Naive thymus-derived CD8-positive, alpha-beta T cell (primary cell): ENCODE results near the gene ZNF780B. TPM values are rescaled to one million over a fixed set of nuclear protein-coding genes. Genes with fewer than 3 reads are reported as not detected.
A peak's percentile ranks its signal among the peaks of the same experiment; 100 is the strongest.

Experiments used
- ATAC-seq, 2 donors: fragments of 150-1000 bp; cut with Tn5 transposase in 1 of 2; sonication (Bioruptor Pico), chemical (Tn5 transposase) in 1 of 2; 1 replicate in 1 of 2; 2 replicates in 1 of 2; pipeline ENCODE4 v1.10.0; 2021; ENCODE audit warnings: mild to moderate bottlenecking in 2 of 2, moderate library complexity in 2 of 2
- POLR2A ChIA-PET: fragments of 350-600 bp; sonication (Branson Sonifier 250); formaldehyde crosslinking; loops from one replicate; lab custom pipeline; 2021; ENCODE audit warnings: antibody characterized with exemption; lab: Charles Lee
- DNase-seq, 10 donors: peaks; one replicate each; pipeline versions ENCODE4 v3.0.0 to v3.0.0-alpha.2; 2020 to 2022
- H3K27ac Mint-ChIP-seq, 10 donors: one replicate each; pipeline ENCODE4 v1.8.0; 2020 to 2022; ENCODE audit warnings: mild to moderate bottlenecking in 10 of 10, mixed read lengths in 10 of 10, moderate library complexity in 4 of 10, inconsistent platforms in 1 of 10
- H3K27me3 Mint-ChIP-seq, 5 donors: one replicate each; pipeline ENCODE4 v1.8.0; 2021 to 2022; ENCODE audit warnings: mixed read lengths in 5 of 5
- H3K36me3 Mint-ChIP-seq, 3 donors: one replicate each; pipeline ENCODE4 v1.8.0; 2020 to 2022; ENCODE audit warnings: mixed read lengths in 3 of 3, mild to moderate bottlenecking in 2 of 3, inconsistent platforms in 1 of 3
- H3K4me1 Mint-ChIP-seq, 4 donors: one replicate each; pipeline ENCODE4 v1.8.0; 2021 to 2022; ENCODE audit warnings: mixed read lengths in 4 of 4
- H3K4me3 Mint-ChIP-seq, 10 donors: one replicate each; pipeline ENCODE4 v1.8.0; 2020 to 2022; ENCODE audit warnings: mild to moderate bottlenecking in 10 of 10, mixed read lengths in 10 of 10, moderate library complexity in 6 of 10, inconsistent platforms in 1 of 10
- H3K9me3 Mint-ChIP-seq, 9 donors: one replicate each; pipeline ENCODE4 v1.8.0; 2020 to 2022; ENCODE audit warnings: mixed read lengths in 9 of 9, mild to moderate bottlenecking in 3 of 9, inconsistent platforms in 1 of 9, moderate library complexity in 1 of 9
- polyA plus RNA-seq, 3 donors: library from polyadenylated mRNA; unstranded; fragments of 300-500 nt; fragmentation: Illumina TruSeq; gene quantifications; one replicate each; pipeline ENCODE4 v1.2.3, GENCODE V29; 2021
- total RNA-seq, 8 experiments: library from RNA in 2 of 8; stranded (reverse) in 2 of 8; gene quantifications; one replicate each; pipeline ENCODE4 v1.2.3 and lab custom pipeline; 2021 to 2026

ZNF780B gene
- total and polyA plus RNA-seq, 5 experiments from 2014 or later, result 13.3 to 70.8 (median 18.4) TPM

DNA sequence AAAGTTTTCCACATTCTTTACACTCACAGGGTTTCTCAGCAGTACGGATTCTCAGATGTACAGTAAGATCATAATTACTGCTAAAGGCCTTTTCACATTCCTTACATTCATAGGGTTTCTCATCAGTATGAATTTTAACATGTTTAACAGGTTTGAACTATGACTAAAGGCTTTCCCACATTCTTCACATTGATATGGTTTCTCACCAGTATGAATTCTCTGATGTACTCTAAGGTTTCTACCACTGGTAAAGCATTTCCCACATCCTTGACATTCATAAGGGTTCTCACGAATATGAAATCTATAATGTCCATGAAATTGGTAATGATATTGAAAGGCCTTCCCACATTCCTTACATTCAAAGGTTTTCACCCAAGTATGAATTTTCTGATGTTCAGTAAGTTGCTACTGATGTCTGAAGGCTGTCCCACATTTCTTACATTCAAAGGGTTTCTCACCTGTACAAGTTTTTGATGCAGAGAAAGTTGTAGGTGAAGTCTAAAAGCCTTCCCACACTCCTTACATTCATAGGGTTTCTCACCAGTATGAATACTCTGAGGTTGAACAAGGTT lies 22.0 kb downstream of the ZNF780B start:
- peaks cover 0 to 88% (median 54%) of the 10 kb centered on the region in 9 donors for H3K9me3 Mint-ChIP-seq
- ATAC-seq, result no peak
- DNase-seq, result no peak
- no peak overlapping the region for H3K27ac Mint-ChIP-seq
- no peak overlapping the region for H3K4me3 Mint-ChIP-seq
- no peaks in the 10 kb centered on the region for H3K27me3 Mint-ChIP-seq
- H3K36me3 Mint-ChIP-seq, result peaks cover 0 to 55% (median 33%) of the 10 kb centered on the region in 3 donors
- POLR2A ChIA-PET, result no interaction called here
- no peaks in the 10 kb centered on the region for H3K4me1 Mint-ChIP-seq

DNA sequence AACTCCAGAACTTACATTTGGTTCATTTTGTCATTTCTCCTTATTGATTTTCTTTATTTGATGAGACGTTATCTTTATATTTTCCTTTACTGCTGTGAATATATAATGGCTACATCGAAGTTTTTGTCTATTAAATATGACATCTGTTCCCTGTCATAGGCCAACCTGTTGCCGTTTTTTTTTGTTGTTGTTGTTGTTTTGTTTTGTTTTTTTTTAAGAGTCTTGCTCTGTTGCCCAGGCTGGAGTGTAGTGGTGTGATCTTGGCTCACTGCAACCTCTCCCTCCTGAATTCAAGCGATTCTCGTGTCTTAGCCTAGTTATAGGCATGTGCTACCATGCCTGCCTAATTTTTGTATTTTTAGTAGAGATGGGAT lies 29.4 kb downstream of the ZNF780B start:
- Mint-ChIP-seq H3K4me1 (peaks cover 0 to 2% (median 0%) of the 10 kb centered on the region in 4 donors), H3K9me3 (peaks cover 16 to 93% (median 47%) of the 10 kb centered on the region in 9 donors), H3K27me3 (no peaks in the 10 kb centered on the region), H3K4me3 (no peak overlapping the region), H3K27ac (no peak overlapping the region), H3K36me3 (peaks cover 5 to 64% (median 36%) of the 10 kb centered on the region in 3 donors)
- DNase-seq (no peak), ATAC-seq (no peak)
- POLR2A ChIA-PET, result interaction anchor here (0.6 to 1.0 kb wide), 2 partner anchors 30 to 447 kb away, joined by 3 to 4 read pairs; partner anchors contain the start of gene ZNF546

DNA sequence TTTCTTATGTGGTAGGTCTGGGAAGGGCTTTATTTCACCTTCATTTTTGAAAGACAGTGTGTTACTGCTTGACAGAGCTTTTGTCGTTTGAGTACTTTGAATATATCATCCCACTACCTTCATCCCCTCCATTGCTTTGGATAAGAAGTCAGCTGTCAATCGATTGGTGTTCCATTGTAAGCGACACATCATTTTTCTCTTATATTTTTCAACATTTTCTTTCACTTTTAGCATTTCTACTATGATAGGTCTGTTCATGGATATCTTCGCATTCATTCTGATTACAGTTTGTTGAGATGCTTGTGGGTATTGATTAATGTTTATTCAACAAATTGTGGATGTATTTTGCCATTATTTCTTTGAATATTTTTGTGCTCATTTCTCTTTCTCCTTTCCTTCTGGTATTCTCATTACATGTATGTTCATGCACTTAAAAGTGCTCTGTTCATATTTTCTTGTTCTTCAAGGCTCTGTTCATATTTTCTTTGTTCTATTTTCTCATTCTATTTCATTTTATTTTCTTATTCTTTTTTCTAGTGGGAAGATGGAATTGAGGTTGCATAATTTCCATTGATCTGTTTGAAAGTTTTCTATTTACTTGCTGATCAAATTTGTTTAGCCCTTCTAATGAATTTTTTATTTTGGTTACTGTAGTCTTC lies 30.0 kb downstream of the ZNF780B start:
- no peak for ATAC-seq
- Mint-ChIP-seq H3K27ac (peak overlapping the region in 1 of 10 donors; percentile 13), H3K36me3 (peaks cover 5 to 64% (median 36%) of the 10 kb centered on the region in 3 donors)

DNA sequence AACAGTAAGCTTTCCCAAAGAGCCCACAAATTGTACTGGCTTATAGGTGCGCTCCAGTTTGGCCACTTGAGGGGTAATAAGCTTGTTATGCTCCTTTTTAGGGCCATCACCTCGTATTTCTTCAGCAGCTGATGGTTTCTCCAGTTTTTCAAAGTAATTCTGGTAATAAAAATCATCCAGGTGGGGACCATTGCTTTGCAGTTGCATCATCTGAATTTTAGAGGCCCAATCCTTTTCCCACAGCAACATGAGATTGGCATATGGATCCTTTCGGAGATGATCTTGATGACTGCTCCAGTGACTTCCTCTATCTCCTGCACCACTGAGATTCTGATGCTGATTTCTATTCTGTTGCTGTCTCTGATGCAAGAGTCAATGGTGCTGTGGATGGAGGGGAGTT lies 32.1 kb downstream of the ZNF780B start:
- no peak for DNase-seq
- no peak for ATAC-seq
- POLR2A ChIA-PET, result interaction anchor here (0.6 kb wide), 1 partner anchor 1043 kb away, joined by 3 read pairs; no protein-coding TSS in a partner anchor
- Mint-ChIP-seq H3K4me1 (peaks cover 0 to 2% (median 0%) of the 10 kb centered on the region in 4 donors), H3K9me3 (peaks cover 17 to 93% (median 52%) of the 10 kb centered on the region in 9 donors), H3K27ac (no peak overlapping the region), H3K36me3 (peaks cover 5 to 54% (median 36%) of the 10 kb centered on the region in 3 donors), H3K4me3 (no peak overlapping the region), H3K27me3 (no peaks in the 10 kb centered on the region)

More for the DNA sequence above, 30.0 kb downstream of the ZNF780B start:
- Mint-ChIP-seq H3K4me3 (no peak overlapping the region), H3K9me3 (peaks cover 16 to 92% (median 49%) of the 10 kb centered on the region in 9 donors), H3K27me3 (no peaks in the 10 kb centered on the region), H3K4me1 (peaks cover 0 to 2% (median 0%) of the 10 kb centered on the region in 4 donors)
- POLR2A ChIA-PET, result interaction anchor here (0.6 to 1.0 kb wide), 2 partner anchors 29 to 447 kb away, joined by 3 to 4 read pairs; partner anchors contain the start of gene ZNF546
- no peak for DNase-seq

DNA sequence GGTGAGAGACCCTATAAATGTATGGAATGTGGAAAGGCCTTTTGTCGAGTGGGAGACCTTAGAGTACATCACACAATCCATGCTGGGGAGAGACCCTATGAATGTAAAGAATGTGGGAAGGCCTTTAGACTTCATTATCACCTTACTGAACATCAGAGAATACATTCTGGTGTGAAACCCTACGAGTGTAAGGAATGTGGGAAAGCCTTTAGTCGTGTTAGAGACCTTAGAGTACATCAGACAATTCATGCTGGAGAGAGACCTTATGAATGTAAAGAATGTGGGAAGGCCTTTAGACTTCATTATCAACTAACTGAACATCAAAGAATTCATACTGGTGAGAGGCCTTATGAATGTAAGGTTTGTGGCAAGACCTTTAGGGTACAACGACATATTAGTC lies 42.0 kb downstream of the ZNF780B start:
- Mint-ChIP-seq H3K27ac (no peak overlapping the region), H3K9me3 (peaks cover 3 to 82% (median 49%) of the 10 kb centered on the region in 9 donors), H3K36me3 (peaks cover 47 to 77% (median 55%) of the 10 kb centered on the region in 3 donors), H3K4me1 (no peaks in the 10 kb centered on the region), H3K27me3 (no peaks in the 10 kb centered on the region), H3K4me3 (no peak overlapping the region)
- ATAC-seq, result no peak
- DNase-seq, result no peak
- POLR2A ChIA-PET, result no interaction called here

DNA sequence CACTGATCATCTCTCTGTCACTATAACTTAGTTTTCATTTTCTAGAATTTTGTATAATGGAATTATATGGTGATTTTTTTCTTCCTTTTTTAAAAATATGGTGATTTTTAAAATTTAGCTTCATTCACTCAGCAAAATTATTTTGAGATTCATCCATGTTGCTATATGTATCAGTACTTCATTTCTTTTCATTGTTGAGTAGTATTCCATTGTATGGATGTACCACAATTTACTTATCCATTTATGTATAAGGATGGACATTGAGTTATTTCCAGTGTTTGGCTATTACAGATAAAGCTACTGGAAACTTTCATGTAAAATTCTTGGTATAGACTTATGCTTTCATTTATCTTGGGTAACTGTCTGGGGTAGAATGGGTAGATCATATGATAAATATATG lies 46.4 kb downstream of the ZNF780B start:
- ATAC-seq (no peak), DNase-seq (no peak)
- no peak overlapping the region for H3K27ac Mint-ChIP-seq
- H3K27me3 Mint-ChIP-seq, result no peaks in the 10 kb centered on the region
- peaks cover 0 to 47% (median 36%) of the 10 kb centered on the region in 9 donors for H3K9me3 Mint-ChIP-seq
- H3K4me1 Mint-ChIP-seq, result peaks cover 0 to 7% (median 1%) of the 10 kb centered on the region in 4 donors
- H3K4me3 Mint-ChIP-seq, result no peak overlapping the region
- peaks cover 49 to 84% (median 82%) of the 10 kb centered on the region in 3 donors for H3K36me3 Mint-ChIP-seq
- POLR2A ChIA-PET, result no interaction called here

DNA sequence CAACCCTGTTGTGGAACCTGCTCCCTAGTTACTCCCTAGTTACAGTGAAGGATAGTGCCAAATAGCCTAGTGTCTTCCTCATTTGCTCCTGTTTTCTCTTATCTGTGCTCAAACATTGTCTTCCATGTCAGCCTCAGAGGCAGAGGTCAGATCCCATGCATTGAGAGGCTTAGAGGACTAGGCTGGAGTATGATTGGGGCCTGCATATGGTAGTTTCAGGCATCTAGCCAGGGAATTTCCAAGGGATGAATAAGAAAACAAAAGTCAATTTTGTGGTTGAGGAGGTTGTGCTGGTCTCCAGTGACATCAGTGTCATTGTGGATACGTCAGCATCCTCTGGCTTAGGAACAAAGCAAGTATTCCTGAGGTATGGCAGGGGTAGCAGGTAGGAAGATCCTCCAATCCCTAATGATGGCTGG lies 49.7 kb downstream of the ZNF780B start:
- H3K4me3 Mint-ChIP-seq, result no peak overlapping the region
- no peak for ATAC-seq
- peaks cover 22 to 53% (median 48%) of the 10 kb centered on the region in 3 donors for H3K36me3 Mint-ChIP-seq

DNA sequence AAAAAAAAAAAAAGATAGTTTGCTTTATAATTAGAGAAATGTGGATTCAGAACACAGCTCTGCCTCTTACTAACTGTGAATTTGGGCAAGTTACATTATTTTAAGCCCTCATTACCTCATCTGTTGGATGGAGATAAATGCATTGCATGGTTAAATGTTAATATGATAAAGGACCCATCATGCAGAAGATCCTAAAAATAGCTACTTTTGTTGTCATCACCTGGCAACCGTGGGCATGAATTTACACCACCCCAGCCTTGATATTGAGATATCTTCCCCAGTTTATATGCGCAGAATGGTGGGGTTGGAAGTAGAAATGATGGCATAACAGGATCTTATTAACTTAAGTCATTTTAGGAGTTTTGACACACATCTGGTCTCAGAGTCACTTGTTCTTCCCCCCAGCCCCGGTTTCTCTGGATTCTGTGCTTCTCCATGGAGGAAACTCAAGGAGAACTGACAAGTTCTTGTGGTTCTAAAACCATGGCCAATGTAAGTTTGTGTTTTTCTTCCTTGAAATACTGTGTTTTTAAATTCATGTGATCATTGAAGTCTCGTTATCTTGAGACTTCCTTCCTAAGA lies 50.2 kb downstream of the ZNF780B start:
- POLR2A ChIA-PET, result no interaction called here
- Mint-ChIP-seq H3K4me3 (no peak overlapping the region), H3K9me3 (peaks cover 0 to 13% (median 8%) of the 10 kb centered on the region in 9 donors), H3K4me1 (peaks cover 0 to 7% (median 1%) of the 10 kb centered on the region in 4 donors), H3K27ac (no peak overlapping the region), H3K27me3 (no peaks in the 10 kb centered on the region), H3K36me3 (peaks cover 21 to 50% (median 43%) of the 10 kb centered on the region in 3 donors)
- ATAC-seq (no peak), DNase-seq (no peak)

More for the DNA sequence above, 49.7 kb downstream of the ZNF780B start:
- Mint-ChIP-seq H3K4me1 (peaks cover 0 to 7% (median 1%) of the 10 kb centered on the region in 4 donors), H3K27ac (no peak overlapping the region), H3K27me3 (no peaks in the 10 kb centered on the region), H3K9me3 (peaks cover 0 to 14% (median 9%) of the 10 kb centered on the region in 9 donors)
- POLR2A ChIA-PET, result no interaction called here
- DNase-seq, result no peak

DNA sequence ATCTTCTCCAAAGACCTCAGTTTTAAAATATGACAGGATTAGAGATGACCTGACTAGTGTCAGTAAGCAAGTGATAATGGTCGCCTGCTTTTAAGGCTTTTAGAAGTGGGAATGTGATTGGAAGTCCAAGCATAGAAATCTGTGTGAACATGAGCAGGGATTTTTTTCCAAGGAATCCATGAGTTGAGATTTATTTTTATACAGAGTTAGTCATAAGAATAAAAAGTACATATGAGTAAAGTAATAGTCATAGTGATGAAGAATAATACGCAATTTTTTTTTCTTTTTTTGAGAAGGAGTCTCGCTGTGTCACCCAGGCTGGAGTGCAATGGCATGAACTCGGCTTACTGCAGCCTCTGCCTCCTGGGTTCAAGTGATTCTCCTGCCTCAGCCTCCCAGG lies 57.5 kb downstream of the ZNF780B start:
- Mint-ChIP-seq H3K36me3 (peaks cover 5 to 9% (median 8%) of the 10 kb centered on the region in 3 donors), H3K4me3 (peak overlapping the region in 8 of 10 donors; percentile 84 to 100 (median 98)), H3K9me3 (peaks cover 0 to 8% (median 0%) of the 10 kb centered on the region in 9 donors), H3K27ac (peak overlapping the region in 9 of 10 donors; percentile 83 to 99 (median 96)), H3K4me1 (peaks cover 13 to 40% (median 35%) of the 10 kb centered on the region in 4 donors), H3K27me3 (no peaks in the 10 kb centered on the region)
- POLR2A ChIA-PET, result no interaction called here
- ATAC-seq (no peak), DNase-seq (no peak)

DNA sequence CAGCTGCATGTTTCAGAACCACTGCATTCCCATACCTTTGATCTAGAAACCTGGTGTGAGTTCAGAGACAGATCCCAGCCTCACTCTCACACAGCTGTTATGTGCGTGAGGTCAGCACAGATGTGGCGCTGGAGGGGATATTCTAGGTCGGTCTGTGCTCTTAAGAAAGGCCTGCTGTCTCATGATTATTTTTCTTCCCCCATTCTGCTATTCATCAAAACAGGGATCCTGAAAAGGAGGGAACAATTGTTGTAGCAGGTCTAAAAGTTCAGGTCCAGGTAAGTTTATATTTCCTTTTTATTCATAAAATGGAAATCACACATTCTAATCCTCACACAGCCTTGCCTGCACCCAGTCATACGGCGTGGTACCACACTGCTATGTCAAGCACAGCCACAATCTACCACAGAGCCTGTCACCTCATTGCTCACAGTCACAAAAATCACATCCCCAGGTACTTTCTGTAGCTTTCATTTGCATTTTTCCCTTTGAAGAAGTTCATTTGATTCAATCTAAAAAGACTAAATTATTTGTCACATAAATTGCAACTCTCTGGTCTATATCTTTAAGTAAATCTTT lies 58.3 kb downstream of the ZNF780B start:
- DNase-seq (peak in 2 of 10 donors; percentile 4 to 14), ATAC-seq (peak in 1 of 2 donors; percentile 18)
- peak overlapping the region; percentile 88 to 99 (median 96) for H3K27ac Mint-ChIP-seq
- H3K27me3 Mint-ChIP-seq, result no peaks in the 10 kb centered on the region
- peaks cover 0 to 16% (median 3%) of the 10 kb centered on the region in 9 donors for H3K9me3 Mint-ChIP-seq
- H3K36me3 Mint-ChIP-seq, result peaks cover 8 to 16% (median 12%) of the 10 kb centered on the region in 3 donors
- peak overlapping the region; percentile 84 to 100 (median 98) for H3K4me3 Mint-ChIP-seq
- POLR2A ChIA-PET, result interaction anchor here (1.3 to 2.2 kb wide), 6 partner anchors 27 to 164 kb away, joined by 3 to 16 read pairs (median 6); partner anchors contain the start of genes DYRK1B, FBL, PSMC4 and ZNF780B
- H3K4me1 Mint-ChIP-seq, result peaks cover 17 to 42% (median 37%) of the 10 kb centered on the region in 4 donors

DNA sequence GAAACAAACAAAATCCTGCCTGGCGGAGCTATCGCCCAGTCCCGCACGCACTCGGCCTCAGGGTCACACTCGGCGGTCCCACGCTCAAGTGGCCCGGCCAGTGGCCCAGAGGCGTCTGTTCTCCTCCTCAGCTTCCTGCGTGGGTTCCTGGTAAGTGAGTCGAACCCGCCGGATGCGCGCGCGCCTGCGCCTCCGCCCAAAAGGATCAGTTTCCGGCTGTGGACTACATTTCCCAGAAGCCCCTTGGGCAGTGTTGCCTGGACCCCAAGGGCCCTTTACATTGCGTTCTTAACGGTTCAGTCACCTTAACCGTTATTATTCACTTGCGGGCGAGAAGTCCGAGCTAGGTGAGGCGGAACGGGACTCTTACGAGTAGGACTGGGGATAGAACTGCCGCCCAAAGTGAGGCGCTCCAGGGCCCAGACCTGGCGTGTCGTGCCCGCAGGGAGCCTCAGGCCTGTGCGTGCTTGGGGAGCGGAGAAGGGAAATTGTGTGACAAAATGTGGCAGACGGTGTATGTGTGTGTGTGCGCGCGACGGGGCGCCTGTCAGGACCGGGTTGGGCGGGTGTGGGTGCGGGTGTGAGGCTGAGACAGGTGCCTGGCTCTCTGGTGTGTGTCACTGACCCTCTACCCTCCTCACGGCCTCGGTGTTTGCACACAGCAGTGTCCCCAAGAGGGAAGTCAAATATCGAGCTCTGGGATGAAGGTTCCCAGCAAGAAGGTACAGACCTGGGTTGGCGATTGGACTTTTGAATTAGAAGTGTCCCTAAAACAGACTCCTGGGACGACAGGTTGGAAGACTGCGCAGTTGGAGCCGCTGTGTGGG lies 59.0 kb downstream of the ZNF780B start, which contains the start of gene ZNF546:
Gene ZNF546, plus strand, starts transcription at position 250 of the 827 bp plus-strand sequence. CDS start 1,267 bp downstream, outside the sequence.
- Mint-ChIP-seq H3K9me3 (peaks cover 0 to 16% (median 3%) of the 10 kb centered on the region in 9 donors), H3K4me1 (peaks cover 20 to 48% (median 43%) of the 10 kb centered on the region in 4 donors), H3K4me3 (peak within 1 kb of the TSS; percentile 84 to 100 (median 98)), H3K36me3 (peaks cover 9 to 16% (median 13%) of the 10 kb centered on the region in 3 donors), H3K27ac (peak within 1 kb of the TSS; percentile 88 to 99 (median 96)), H3K27me3 (no peaks in the 10 kb centered on the region)
- peak; percentile 93 for ATAC-seq
- DNase-seq, result peak; percentile 76 to 95 (median 89)
- POLR2A ChIA-PET, result interaction anchor here (0.6 to 2.2 kb wide), 10 partner anchors 23 to 163 kb away, joined by 3 to 16 read pairs (median 5); partner anchors contain the start of genes DYRK1B, FBL, PSMC4 and ZNF780A
